NB4 (cell line): ENCODE data around the gene ESR1.

ENCODE experiments used
- POLR2A ChIP-seq: IDR thresholded peaks from 2 replicates; pipeline ENCODE4 v1.6.1; 2011; ENCODE audit warnings: mild to moderate bottlenecking; ENCODE audit not compliant: insufficient read length; ENCODE audit errors: extremely low read depth
- TF ChIP-seq, protein P1 (sequence below): IDR thresholded peaks from one replicate; pipeline ENCODE4 v1.5.1; 2012; ENCODE audit warnings: low read depth, low read length

DNA sequence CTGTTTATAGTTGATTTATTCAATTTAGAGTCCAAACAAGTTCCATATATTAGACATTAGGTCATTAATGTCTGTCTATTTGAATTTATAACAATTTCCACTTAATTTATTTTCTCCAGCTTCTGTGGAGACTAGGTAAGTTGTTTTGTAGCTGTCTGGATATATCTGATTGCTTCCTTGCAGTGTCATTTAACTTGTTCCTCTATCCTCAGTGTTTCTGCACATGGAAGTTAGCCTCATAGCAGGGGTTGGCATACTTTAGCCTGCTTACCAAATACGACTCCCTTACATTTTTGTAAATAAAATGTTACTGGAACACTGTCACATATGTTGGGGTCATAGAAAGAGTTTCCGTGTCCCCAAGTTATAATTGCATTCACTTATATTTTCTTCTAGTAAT lies 216.1 kb downstream of the ESR1 start:
- TF ChIP-seq, protein P1, sequence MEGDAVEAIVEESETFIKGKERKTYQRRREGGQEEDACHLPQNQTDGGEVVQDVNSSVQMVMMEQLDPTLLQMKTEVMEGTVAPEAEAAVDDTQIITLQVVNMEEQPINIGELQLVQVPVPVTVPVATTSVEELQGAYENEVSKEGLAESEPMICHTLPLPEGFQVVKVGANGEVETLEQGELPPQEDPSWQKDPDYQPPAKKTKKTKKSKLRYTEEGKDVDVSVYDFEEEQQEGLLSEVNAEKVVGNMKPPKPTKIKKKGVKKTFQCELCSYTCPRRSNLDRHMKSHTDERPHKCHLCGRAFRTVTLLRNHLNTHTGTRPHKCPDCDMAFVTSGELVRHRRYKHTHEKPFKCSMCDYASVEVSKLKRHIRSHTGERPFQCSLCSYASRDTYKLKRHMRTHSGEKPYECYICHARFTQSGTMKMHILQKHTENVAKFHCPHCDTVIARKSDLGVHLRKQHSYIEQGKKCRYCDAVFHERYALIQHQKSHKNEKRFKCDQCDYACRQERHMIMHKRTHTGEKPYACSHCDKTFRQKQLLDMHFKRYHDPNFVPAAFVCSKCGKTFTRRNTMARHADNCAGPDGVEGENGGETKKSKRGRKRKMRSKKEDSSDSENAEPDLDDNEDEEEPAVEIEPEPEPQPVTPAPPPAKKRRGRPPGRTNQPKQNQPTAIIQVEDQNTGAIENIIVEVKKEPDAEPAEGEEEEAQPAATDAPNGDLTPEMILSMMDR, result no peak
- TF ChIP-seq POLR2A, result no peak
